RWPE1 (cell line): Measurements from ENCODE around the gene IL6R.

Source experiments
- CTCF ChIA-PET: fragments of 350-600 bp; sonication (Branson Sonifier 250); formaldehyde crosslinking; extraction: SDS; loops from one replicate; lab custom pipeline; 2021; lab: Yijun Ruan, JAX
- POLR2A ChIA-PET: fragments of 400-600 bp; formaldehyde crosslinking; extraction: SDS; loops from one replicate; lab custom pipeline; 2020; ENCODE audit warnings: antibody characterized with exemption; ENCODE audit not compliant: low non-redundant PET; lab: Yijun Ruan, JAX
- DNase-seq: peaks from one replicate; pipeline ENCODE4 v3.0.0; 2012; ENCODE audit warnings: low spot score
- H3K27ac ChIP-seq: fragments of 450-650 bp; 2 replicates; pipeline ENCODE4 v1.5.1; 2017
- CTCF ChIP-seq: fragments of 450-650 bp; conservative IDR thresholded peaks from 2 replicates; pipeline ENCODE4 v1.5.1; 2017; ENCODE audit warnings: low read depth, mild to moderate bottlenecking

IL6R gene

GRCh38 chr1:154517661-154518060 lies 112.5 kb downstream of the IL6R start:
- no peak for TF ChIP-seq CTCF
- POLR2A ChIA-PET = interaction anchor here (0.6 kb wide), 1 partner anchor 677 kb away, joined by 4 read pairs; no protein-coding TSS in a partner anchor
- no peak overlapping the region for H3K27ac ChIP-seq
- DNase-seq = no peak
- CTCF ChIA-PET = interaction anchor here (0.6 kb wide), 1 partner anchor 185 kb away, joined by 3 read pairs; no protein-coding TSS in a partner anchor
